H9 (cell line): Measurements from ENCODE around the gene OR51V1. TPM values are rescaled to one million over a fixed set of nuclear protein-coding genes. Genes with fewer than 3 reads are reported as not detected.

Experiments
- DNase-seq: peaks from one replicate; pipeline ENCODE4 v3.0.0-alpha.2; 2017
- H2AFZ ChIP-seq: one replicate; pipeline ENCODE4 v1.6.1; 2013; ENCODE audit warnings: mild to moderate bottlenecking, low read length, control low read depth, moderate library complexity
- H2AK5ac ChIP-seq: 2 replicates; pipeline ENCODE4 v1.6.1; 2013; ENCODE audit warnings: low read length, control low read depth, mixed read lengths; ENCODE audit not compliant: insufficient read length
- H2BK120ac ChIP-seq: one replicate; pipeline ENCODE4 v1.6.1; 2013; ENCODE audit warnings: low read depth, mild to moderate bottlenecking, low read length, control low read depth, inconsistent platforms; ENCODE audit not compliant: poor library complexity, severe bottlenecking
- H2BK12ac ChIP-seq: 2 replicates; pipeline ENCODE4 v1.6.1; 2013; ENCODE audit warnings: low read length, control low read depth, mixed read lengths, low read depth; ENCODE audit not compliant: insufficient read length
- H2BK15ac ChIP-seq: 2 replicates; pipeline ENCODE4 v1.6.1; 2013; ENCODE audit warnings: low read depth, low read length, control low read depth
- H2BK20ac ChIP-seq: one replicate; pipeline ENCODE4 v1.6.1; 2013; ENCODE audit warnings: low read depth, mild to moderate bottlenecking, low read length, control low read depth, inconsistent platforms; ENCODE audit not compliant: poor library complexity, severe bottlenecking
- H2BK5ac ChIP-seq: 2 replicates; pipeline ENCODE4 v1.6.1; 2013; ENCODE audit warnings: low read length, control low read depth, mixed read lengths; ENCODE audit not compliant: insufficient read length
- H3K14ac ChIP-seq: 2 replicates; pipeline ENCODE4 v1.6.1; 2013; ENCODE audit warnings: low read length, control low read depth; ENCODE audit not compliant: insufficient read depth
- H3K18ac ChIP-seq: 2 replicates; pipeline ENCODE4 v1.6.1; 2013; ENCODE audit warnings: low read depth, mild to moderate bottlenecking, mixed read lengths, low read length, control low read depth; ENCODE audit not compliant: insufficient read length
- H3K23ac ChIP-seq: 2 replicates; pipeline ENCODE4 v1.6.1; 2013; ENCODE audit warnings: low read length, control low read depth, mixed read lengths, low read depth; ENCODE audit not compliant: insufficient read length
- H3K23me2 ChIP-seq: 2 replicates; pipeline ENCODE4 v1.6.1; 2013; ENCODE audit warnings: low read depth, mild to moderate bottlenecking, mixed read lengths, low read length, control low read depth; ENCODE audit not compliant: insufficient read length, poor library complexity, severe bottlenecking
- H3K27ac ChIP-seq: 2 replicates; pipeline ENCODE4 v1.5.1; 2013; ENCODE audit warnings: low read length, control low read depth, mixed read lengths, low read depth; ENCODE audit not compliant: insufficient read length
- H3K27me3 ChIP-seq: 2 replicates; pipeline ENCODE4 v1.6.1; 2013; ENCODE audit warnings: low read length, control low read depth, inconsistent platforms; ENCODE audit not compliant: insufficient read depth
- H3K4ac ChIP-seq: 2 replicates; pipeline ENCODE4 v1.6.1; 2013; ENCODE audit warnings: low read depth, mild to moderate bottlenecking, control low read depth, inconsistent platforms, low read length, moderate library complexity
- H3K4me1 ChIP-seq: 2 replicates; pipeline ENCODE4 v1.6.1; 2013; ENCODE audit warnings: low read length, control low read depth, inconsistent platforms; ENCODE audit not compliant: insufficient read depth
- H3K4me2 ChIP-seq: 2 replicates; pipeline ENCODE4 v1.6.1; 2013; ENCODE audit warnings: low read length, control low read depth, mixed read lengths; ENCODE audit not compliant: insufficient read length, insufficient read depth
- H3K56ac ChIP-seq: 2 replicates; pipeline ENCODE4 v1.6.1; 2013; ENCODE audit warnings: low read depth, mild to moderate bottlenecking, mixed read lengths, low read length, control low read depth; ENCODE audit not compliant: insufficient read length
- H3K79me1 ChIP-seq: 2 replicates; pipeline ENCODE4 v1.6.1; 2013; ENCODE audit warnings: low read depth, mild to moderate bottlenecking, moderate library complexity, low read length, control low read depth, inconsistent platforms; ENCODE audit not compliant: insufficient read depth, poor library complexity, severe bottlenecking
- H3K79me2 ChIP-seq: 2 replicates; pipeline ENCODE4 v1.6.1; 2013; ENCODE audit warnings: low read length, control low read depth, inconsistent platforms; ENCODE audit not compliant: insufficient read depth
- H3K9ac ChIP-seq: 2 replicates; pipeline ENCODE4 v1.6.1; 2013; ENCODE audit warnings: low read length, control low read depth, mixed read lengths; ENCODE audit not compliant: insufficient read length; ENCODE audit errors: extremely low read depth
- H3K9me3 ChIP-seq: one replicate; pipeline ENCODE4 v1.6.1; 2013; ENCODE audit warnings: low read depth, low read length, inconsistent platforms; ENCODE audit not compliant: control insufficient read depth
- H3T11ph ChIP-seq: one replicate; pipeline ENCODE4 v1.6.1; 2013; ENCODE audit warnings: mild to moderate bottlenecking, low read length, control low read depth, inconsistent platforms
- H4K20me1 ChIP-seq: one replicate; pipeline ENCODE4 v1.6.1; 2013; ENCODE audit not compliant: control insufficient read depth, insufficient read length, insufficient read depth
- H4K5ac ChIP-seq: 2 replicates; pipeline ENCODE4 v1.6.1; 2013; ENCODE audit warnings: low read depth, mild to moderate bottlenecking, mixed read lengths, low read length, control low read depth; ENCODE audit not compliant: insufficient read length
- H4K8ac ChIP-seq: replicated peaks from 2 replicates; pipeline ENCODE4 v1.6.1; 2013; ENCODE audit warnings: low read length, control low read depth, mixed read lengths, low read depth; ENCODE audit not compliant: insufficient read length
- H4K91ac ChIP-seq: 2 replicates; pipeline ENCODE4 v1.6.1; 2013; ENCODE audit warnings: low read depth, mild to moderate bottlenecking, moderate library complexity, mixed read lengths, low read length, control low read depth; ENCODE audit not compliant: insufficient read length
- H3K27ac Mint-ChIP-seq, 3 experiments: 2 replicates in 2 of 3; 3 replicates in 1 of 3; pipeline ENCODE4 v1.8.0; 2020 to 2021; ENCODE audit warnings: mixed read lengths in 3 of 3, mild to moderate bottlenecking in 1 of 3, moderate library complexity in 1 of 3
- H3K27me3 Mint-ChIP-seq: 2 replicates; pipeline ENCODE4 v1.8.0; 2021; ENCODE audit warnings: low read depth, mild to moderate bottlenecking, moderate library complexity, mixed read lengths
- H3K36me3 Mint-ChIP-seq, 3 experiments: 2 replicates in 2 of 3; 3 replicates in 1 of 3; pipeline ENCODE4 v1.8.0; 2020 to 2021; ENCODE audit warnings: low read depth in 3 of 3, mixed read lengths in 3 of 3; ENCODE audit not compliant: insufficient read depth in 1 of 3
- H3K4me1 Mint-ChIP-seq, 2 experiments: 2 replicates each; pipeline ENCODE4 v1.8.0; 2020; ENCODE audit warnings: mixed read lengths in 2 of 2
- H3K4me3 Mint-ChIP-seq, 2 experiments: 2 replicates in 1 of 2; 3 replicates in 1 of 2; pipeline ENCODE4 v1.8.0; 2020 to 2021; ENCODE audit warnings: mild to moderate bottlenecking in 2 of 2, mixed read lengths in 2 of 2, moderate library complexity in 1 of 2
- H3K9me3 Mint-ChIP-seq, 2 experiments: 2 replicates in 1 of 2; 3 replicates in 1 of 2; pipeline ENCODE4 v1.8.0; 2020; ENCODE audit warnings: mild to moderate bottlenecking in 2 of 2, mixed read lengths in 2 of 2, moderate library complexity in 1 of 2
- WGBS: extraction: QIAGEN DNeasy Blood & Tissue Kit; methylation state at CpG from one replicate; pipeline ENCODE4 v1.1.7; 2013; ENCODE audit warnings: missing lambda C conversion rate, low lambda C conversion rate, mixed read lengths; ENCODE audit not compliant: insufficient read length; ENCODE audit errors: extremely low coverage; 5-methylcytosine and 5-hydroxymethylcytosine counted together
- total RNA-seq: library from RNA; stranded (reverse); gene quantifications from 2 replicates; pipeline ENCODE4 v1.2.1, GENCODE V29; 2021
- TF ChIP-seq, protein P1 (sequence below): fragments of 200-600 bp; sonication (generic); conservative IDR thresholded peaks from 3 replicates; pipeline ENCODE4 v1.8.0; 2021; ENCODE audit warnings: antibody characterized with exemption, mild to moderate bottlenecking

The OR51V1 gene
- total RNA-seq, 1 experiment from 2014 or later, result not detected

DNA sequence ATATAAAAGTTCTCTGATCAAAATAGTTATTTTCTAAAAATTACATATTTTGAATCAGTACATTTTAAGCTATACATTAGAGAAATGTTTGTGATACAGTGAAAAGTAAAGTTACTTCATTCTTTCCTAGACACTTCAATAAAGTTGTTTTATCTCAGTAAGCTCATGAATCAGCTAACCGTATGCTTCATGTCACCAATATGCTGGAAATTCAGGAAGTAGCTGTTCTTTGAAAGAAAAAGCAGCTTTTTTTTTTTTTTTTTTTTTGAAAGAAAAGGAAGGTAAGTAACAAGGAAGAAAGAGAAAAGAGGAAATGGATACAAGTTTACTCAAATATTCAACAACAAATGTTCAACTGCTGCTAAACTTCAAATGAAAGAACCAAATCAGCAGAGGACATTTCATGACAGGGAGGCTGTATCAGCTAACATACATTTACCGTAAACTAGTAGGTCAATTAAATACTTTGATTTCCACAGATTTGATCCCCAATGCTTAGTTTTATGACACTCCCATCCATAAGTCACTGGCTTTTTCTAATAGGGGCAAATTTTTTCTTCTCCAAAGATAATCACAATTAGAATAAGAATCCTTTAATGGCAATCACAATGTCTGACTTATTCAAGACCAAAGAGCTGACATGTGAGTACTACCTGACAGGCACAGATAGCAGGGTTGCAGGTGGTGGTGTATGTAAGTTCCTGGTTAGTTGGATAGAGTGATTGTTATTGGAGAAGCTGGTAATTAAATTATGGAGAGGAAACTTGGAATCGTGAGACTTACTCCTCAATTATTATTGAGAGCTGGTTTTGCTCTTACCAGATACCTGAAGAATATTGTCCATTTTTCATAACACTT is 46.7 kb downstream of the OR51V1 start:
- H3K18ac ChIP-seq, result no peak overlapping the region
- H3K27me3 Mint-ChIP-seq, result no peaks in the 10 kb centered on the region
- TF ChIP-seq, protein P1, sequence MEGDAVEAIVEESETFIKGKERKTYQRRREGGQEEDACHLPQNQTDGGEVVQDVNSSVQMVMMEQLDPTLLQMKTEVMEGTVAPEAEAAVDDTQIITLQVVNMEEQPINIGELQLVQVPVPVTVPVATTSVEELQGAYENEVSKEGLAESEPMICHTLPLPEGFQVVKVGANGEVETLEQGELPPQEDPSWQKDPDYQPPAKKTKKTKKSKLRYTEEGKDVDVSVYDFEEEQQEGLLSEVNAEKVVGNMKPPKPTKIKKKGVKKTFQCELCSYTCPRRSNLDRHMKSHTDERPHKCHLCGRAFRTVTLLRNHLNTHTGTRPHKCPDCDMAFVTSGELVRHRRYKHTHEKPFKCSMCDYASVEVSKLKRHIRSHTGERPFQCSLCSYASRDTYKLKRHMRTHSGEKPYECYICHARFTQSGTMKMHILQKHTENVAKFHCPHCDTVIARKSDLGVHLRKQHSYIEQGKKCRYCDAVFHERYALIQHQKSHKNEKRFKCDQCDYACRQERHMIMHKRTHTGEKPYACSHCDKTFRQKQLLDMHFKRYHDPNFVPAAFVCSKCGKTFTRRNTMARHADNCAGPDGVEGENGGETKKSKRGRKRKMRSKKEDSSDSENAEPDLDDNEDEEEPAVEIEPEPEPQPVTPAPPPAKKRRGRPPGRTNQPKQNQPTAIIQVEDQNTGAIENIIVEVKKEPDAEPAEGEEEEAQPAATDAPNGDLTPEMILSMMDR, result no peak
- H3T11ph ChIP-seq, result no peak overlapping the region
- H3K79me1 ChIP-seq, result no peaks in the 10 kb centered on the region
- no peaks in the 10 kb centered on the region for H3K23me2 ChIP-seq
- H4K5ac ChIP-seq, result no peak overlapping the region
- H3K79me2 ChIP-seq, result no peaks in the 10 kb centered on the region
- H2BK120ac ChIP-seq, result no peak overlapping the region
- no peaks in the 10 kb centered on the region for H3K27me3 ChIP-seq
- H3K27ac Mint-ChIP-seq, result no peak overlapping the region
- no peak overlapping the region for H3K4me2 ChIP-seq
- no peak overlapping the region for H3K4me3 Mint-ChIP-seq
- no peak overlapping the region for H3K23ac ChIP-seq
- no peak overlapping the region for H3K14ac ChIP-seq
- H3K56ac ChIP-seq, result no peak overlapping the region
- peaks cover 0 to 8% of the 10 kb centered on the region in 2 experiments; a peak in 2 of 4 replicates for H3K4me1 Mint-ChIP-seq
- no peaks in the 10 kb centered on the region for H3K4me1 ChIP-seq
- H2BK12ac ChIP-seq, result no peak overlapping the region
- no peak overlapping the region for H2AFZ ChIP-seq
- no peak overlapping the region for H2BK5ac ChIP-seq
- H4K20me1 ChIP-seq, result no peaks in the 10 kb centered on the region
- H3K4ac ChIP-seq, result no peak overlapping the region
- no peaks in the 10 kb centered on the region for H3K36me3 Mint-ChIP-seq
- H3K9me3 ChIP-seq, result no peaks in the 10 kb centered on the region
- DNase-seq, result no peak
- H3K9ac ChIP-seq, result no peak overlapping the region
- H2BK15ac ChIP-seq, result no peak overlapping the region
- WGBS, result no CpG with 5 or more reads among the region's 3 CpGs
- no peak overlapping the region for H2BK20ac ChIP-seq
- no peak overlapping the region for H3K27ac ChIP-seq
- H4K91ac ChIP-seq, result no peak overlapping the region
- H3K9me3 Mint-ChIP-seq, result no peaks in the 10 kb centered on the region; a peak in 1 of 5 replicates
- no peak overlapping the region for H2AK5ac ChIP-seq
- H4K8ac ChIP-seq, result no peak overlapping the region
